Nephron (organoid): ENCODE data around the gene RGS12.

ENCODE experiments used
- H3K27ac Mint-ChIP-seq, 3 experiments: 2 replicates each; pipeline ENCODE4 v1.8.0; 2020; ENCODE audit warnings: mixed read lengths in 3 of 3, mild to moderate bottlenecking in 2 of 3, moderate library complexity in 1 of 3
- H3K27me3 Mint-ChIP-seq: 2 replicates; pipeline ENCODE4 v1.8.0; 2021; ENCODE audit warnings: low read depth, mild to moderate bottlenecking, moderate library complexity, mixed read lengths
- H3K36me3 Mint-ChIP-seq: 2 replicates; pipeline ENCODE4 v1.8.0; 2020; ENCODE audit warnings: low read depth, mixed read lengths
- H3K4me1 Mint-ChIP-seq: 2 replicates; pipeline ENCODE4 v1.8.0; 2020; ENCODE audit warnings: mixed read lengths
- H3K4me3 Mint-ChIP-seq, 3 experiments: 2 replicates each; pipeline ENCODE4 v1.8.0; 2020; ENCODE audit warnings: mild to moderate bottlenecking in 3 of 3, mixed read lengths in 3 of 3, moderate library complexity in 2 of 3
- H3K9me3 Mint-ChIP-seq: 2 replicates; pipeline ENCODE4 v1.8.0; 2020; ENCODE audit warnings: mixed read lengths
- TF ChIP-seq, protein P1 (sequence below), 3 experiments: fragments of 200-600 bp; sonication (generic); IDR thresholded peaks; one replicate each; pipeline ENCODE4 v1.5.0; 2021; ENCODE audit warnings: antibody characterized with exemption in 3 of 3; ENCODE audit not compliant: unreplicated experiment in 3 of 3

RGS12 gene

DNA sequence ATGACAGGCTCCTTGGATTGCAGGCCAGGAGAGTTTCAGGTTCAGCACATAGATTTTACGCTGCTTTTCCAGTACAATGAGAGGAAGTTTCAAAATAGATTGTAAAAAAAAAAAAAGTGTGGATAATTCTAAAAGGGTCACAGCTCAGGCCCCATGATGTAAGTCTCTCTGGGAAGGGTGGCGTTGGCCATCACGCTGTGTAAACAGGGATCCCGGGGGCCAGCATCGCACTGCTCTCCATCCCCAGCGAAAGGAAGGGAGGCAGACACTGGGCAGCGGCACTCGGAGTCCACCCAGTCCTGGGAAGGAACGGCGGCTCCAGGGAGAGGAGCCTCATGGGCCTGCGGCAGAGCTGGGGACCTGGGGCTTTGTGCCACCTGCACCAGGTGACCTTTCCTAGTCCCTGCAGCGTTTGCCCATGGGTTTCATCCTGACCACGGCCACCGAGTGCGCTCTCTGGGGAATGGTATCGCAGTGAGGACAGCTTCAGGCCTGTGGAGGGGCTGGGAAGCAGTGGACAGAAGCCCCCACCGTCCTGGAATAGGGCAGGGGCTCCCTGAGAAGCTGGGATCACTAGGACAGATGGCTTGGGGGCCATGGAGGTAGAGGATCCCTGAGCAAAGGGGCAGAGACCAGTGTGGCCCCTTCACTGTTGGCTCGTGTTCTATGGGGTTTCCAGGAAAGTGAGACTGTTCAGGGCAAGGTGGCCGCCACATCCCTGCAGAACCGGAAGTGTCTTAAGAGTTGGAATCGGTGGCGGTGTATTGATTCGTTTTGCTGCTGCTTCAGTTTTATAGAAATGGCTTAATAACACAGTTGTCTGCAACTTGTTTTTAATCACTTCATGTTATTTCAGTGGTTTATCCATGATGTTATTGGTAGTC, 38.9 kb downstream of the RGS12 start:
- peaks cover 16% of the 10 kb centered on the region for H3K36me3 Mint-ChIP-seq
- TF ChIP-seq, protein P1, sequence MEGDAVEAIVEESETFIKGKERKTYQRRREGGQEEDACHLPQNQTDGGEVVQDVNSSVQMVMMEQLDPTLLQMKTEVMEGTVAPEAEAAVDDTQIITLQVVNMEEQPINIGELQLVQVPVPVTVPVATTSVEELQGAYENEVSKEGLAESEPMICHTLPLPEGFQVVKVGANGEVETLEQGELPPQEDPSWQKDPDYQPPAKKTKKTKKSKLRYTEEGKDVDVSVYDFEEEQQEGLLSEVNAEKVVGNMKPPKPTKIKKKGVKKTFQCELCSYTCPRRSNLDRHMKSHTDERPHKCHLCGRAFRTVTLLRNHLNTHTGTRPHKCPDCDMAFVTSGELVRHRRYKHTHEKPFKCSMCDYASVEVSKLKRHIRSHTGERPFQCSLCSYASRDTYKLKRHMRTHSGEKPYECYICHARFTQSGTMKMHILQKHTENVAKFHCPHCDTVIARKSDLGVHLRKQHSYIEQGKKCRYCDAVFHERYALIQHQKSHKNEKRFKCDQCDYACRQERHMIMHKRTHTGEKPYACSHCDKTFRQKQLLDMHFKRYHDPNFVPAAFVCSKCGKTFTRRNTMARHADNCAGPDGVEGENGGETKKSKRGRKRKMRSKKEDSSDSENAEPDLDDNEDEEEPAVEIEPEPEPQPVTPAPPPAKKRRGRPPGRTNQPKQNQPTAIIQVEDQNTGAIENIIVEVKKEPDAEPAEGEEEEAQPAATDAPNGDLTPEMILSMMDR (IDR thresholded peaks at IDR 0.05; ENCODE audit: unreplicated experiment in 3 of 3), result no peak

DNA sequence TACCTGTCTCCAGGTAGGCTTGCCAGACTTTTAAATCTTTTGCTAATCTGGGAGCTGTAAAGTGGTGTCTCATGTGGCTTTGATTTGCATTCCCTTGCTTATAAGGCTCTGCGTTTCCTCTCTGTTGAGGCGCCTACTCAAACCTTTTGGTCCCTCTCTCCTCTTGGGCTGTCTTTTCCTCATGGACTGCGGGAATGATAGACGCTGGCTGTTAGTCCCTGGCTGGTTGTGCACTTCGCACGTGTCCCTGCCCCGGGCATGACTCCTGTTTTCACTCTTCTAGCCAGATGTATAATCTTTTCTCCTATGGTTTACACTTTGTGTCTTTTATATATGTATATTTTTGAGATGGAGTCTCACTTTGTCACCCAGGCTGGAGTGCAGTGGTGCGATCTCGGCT, 39.7 kb downstream of the RGS12 start:
- Mint-ChIP-seq H3K9me3 (peaks cover 5% of the 10 kb centered on the region), H3K4me3 (no peak overlapping the region), H3K27ac (no peak overlapping the region), H3K36me3 (peaks cover 15% of the 10 kb centered on the region), H3K4me1 (peaks cover 17% of the 10 kb centered on the region), H3K27me3 (no peaks in the 10 kb centered on the region)
- TF ChIP-seq, protein P1 (IDR thresholded peaks at IDR 0.05; ENCODE audit: unreplicated experiment in 3 of 3), result no peak

More for the DNA sequence above, 38.9 kb downstream of the RGS12 start:
- no peak overlapping the region for H3K4me3 Mint-ChIP-seq
- H3K27ac Mint-ChIP-seq, result no peak overlapping the region
- no peaks in the 10 kb centered on the region for H3K27me3 Mint-ChIP-seq
- peaks cover 17% of the 10 kb centered on the region for H3K4me1 Mint-ChIP-seq
- H3K9me3 Mint-ChIP-seq, result peaks cover 9% of the 10 kb centered on the region

DNA sequence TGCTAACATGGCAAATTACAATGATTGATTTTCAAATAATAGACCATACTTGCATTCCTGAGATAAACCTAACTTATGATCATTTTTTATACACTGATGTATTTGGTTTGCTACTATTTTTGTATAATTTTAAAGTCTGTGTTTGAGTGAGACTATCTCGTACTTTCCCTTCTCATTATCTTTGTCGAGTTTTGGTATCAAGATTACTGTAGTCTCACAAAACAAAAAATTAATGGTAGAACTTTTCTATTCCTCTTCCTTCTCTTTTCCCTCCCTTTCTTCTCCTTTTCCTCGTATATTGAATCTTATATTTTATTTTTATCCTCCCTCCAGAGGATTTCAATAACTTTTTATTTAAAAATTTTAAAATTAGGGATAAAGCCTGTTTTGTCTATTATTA, 41.5 kb downstream of the RGS12 start:
- peaks cover 5% of the 10 kb centered on the region for H3K9me3 Mint-ChIP-seq
- TF ChIP-seq, protein P1 (IDR thresholded peaks at IDR 0.05; ENCODE audit: unreplicated experiment in 3 of 3), result no peak
- peaks cover 24% of the 10 kb centered on the region for H3K4me1 Mint-ChIP-seq
- no peaks in the 10 kb centered on the region for H3K27me3 Mint-ChIP-seq
- no peak overlapping the region for H3K27ac Mint-ChIP-seq
- no peak overlapping the region for H3K4me3 Mint-ChIP-seq
- H3K36me3 Mint-ChIP-seq, result peaks cover 14% of the 10 kb centered on the region

DNA sequence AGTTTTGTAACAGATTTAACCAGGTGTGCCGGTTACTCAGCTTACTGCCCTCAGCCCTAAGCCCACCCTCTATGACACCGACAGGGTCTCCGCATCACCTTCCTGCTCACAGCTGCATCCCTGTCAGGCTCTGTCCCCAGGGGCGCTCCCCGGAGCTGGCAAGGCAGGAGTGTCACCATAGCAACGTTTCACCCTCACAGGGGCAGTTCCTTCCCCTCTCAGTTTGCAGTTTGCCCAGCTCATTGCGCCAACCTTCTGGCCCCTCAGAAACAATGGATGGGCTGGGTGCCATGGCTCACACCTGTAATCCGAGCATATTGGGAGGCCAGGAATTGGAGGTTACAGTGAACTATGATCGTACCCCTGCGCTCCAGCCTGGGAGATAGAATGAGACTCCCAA, 42.6 kb downstream of the RGS12 start:
- TF ChIP-seq, protein P1 (IDR thresholded peaks at IDR 0.05; ENCODE audit: unreplicated experiment in 3 of 3), result no peak
- H3K4me3 Mint-ChIP-seq, result no peak overlapping the region
- peaks cover 14% of the 10 kb centered on the region for H3K36me3 Mint-ChIP-seq
- H3K4me1 Mint-ChIP-seq, result peaks cover 23% of the 10 kb centered on the region
- peaks cover 5% of the 10 kb centered on the region for H3K9me3 Mint-ChIP-seq
- no peaks in the 10 kb centered on the region for H3K27me3 Mint-ChIP-seq
- H3K27ac Mint-ChIP-seq, result peak overlapping the region in 1 of 3 experiments; percentile 51

DNA sequence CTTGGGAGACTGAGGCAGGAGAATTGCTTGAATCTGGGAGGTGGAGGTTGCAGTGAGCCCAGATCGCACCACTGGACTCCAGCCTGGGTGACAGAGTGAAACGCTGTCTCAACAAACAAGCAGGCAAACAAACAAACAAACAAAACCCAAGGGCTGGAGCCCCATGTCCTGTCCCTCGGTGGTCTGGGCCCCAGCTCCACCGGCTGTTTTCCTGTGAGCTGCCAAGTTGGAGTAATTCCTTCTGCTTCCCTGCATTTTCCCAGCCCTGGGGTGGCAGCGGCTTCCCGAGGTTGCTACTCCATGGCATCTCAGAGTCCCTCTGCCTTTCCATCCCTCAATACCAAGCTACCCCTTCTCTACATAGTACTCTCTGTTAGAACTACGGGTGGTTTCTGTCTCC, 43.2 kb downstream of the RGS12 start:
- H3K27ac Mint-ChIP-seq, result no peak overlapping the region

More for the DNA sequence above, 43.2 kb downstream of the RGS12 start:
- TF ChIP-seq, protein P1 (IDR thresholded peaks at IDR 0.05; ENCODE audit: unreplicated experiment in 3 of 3), result no peak
- H3K27me3 Mint-ChIP-seq, result no peaks in the 10 kb centered on the region
- H3K9me3 Mint-ChIP-seq, result peaks cover 5% of the 10 kb centered on the region
- no peak overlapping the region for H3K4me3 Mint-ChIP-seq
- H3K36me3 Mint-ChIP-seq, result peaks cover 14% of the 10 kb centered on the region
- H3K4me1 Mint-ChIP-seq, result peaks cover 23% of the 10 kb centered on the region
